Vagina (tissue), 2 donors: ENCODE results near the gene PARP9. TPM values are rescaled to one million over a fixed set of nuclear protein-coding genes. Genes with fewer than 3 reads are reported as not detected.
A peak's percentile ranks its signal among the peaks of the same experiment; 100 is the strongest.

Experiments
- DNase-seq, 2 donors: peaks; one replicate each; pipeline ENCODE4 v3.0.0-alpha.2; 2017; ENCODE audit errors: extremely low spot score in 2 of 2
- H3K27ac ChIP-seq: fragments of 200-600 bp; sonication (generic); one replicate; pipeline ENCODE4 v1.5.1; 2019
- H3K27me3 ChIP-seq: fragments of 200-600 bp; sonication (generic); one replicate; pipeline ENCODE4 v1.5.1; 2019
- H3K36me3 ChIP-seq, 2 donors: fragments of 200-600 bp; sonication (generic); one replicate each; pipeline ENCODE4 v1.5.1; 2017 to 2019
- H3K4me1 ChIP-seq: fragments of 200-600 bp; sonication (generic); one replicate; pipeline ENCODE4 v1.5.1; 2019
- H3K4me3 ChIP-seq, 2 donors: fragments of 200-600 bp; sonication (generic); 1 replicate in 1 of 2; 2 replicates in 1 of 2; pipeline ENCODE4 v1.5.1; 2016 to 2019
- H3K9me3 ChIP-seq: fragments of 200-600 bp; sonication (generic); one replicate; pipeline ENCODE4 v1.5.1; 2019
- POLR2A ChIP-seq, 2 donors: fragments of 450-650 bp; IDR thresholded peaks; one replicate each; pipeline ENCODE4 v1.6.1; 2017; ENCODE audit warnings: antibody characterized with exemption in 2 of 2, mild to moderate bottlenecking in 2 of 2, moderate library complexity in 2 of 2
- POLR2AphosphoS5 ChIP-seq, 2 donors: sonication (generic); formaldehyde crosslinking; IDR thresholded peaks; one replicate each; pipeline ENCODE4 v1.9.0; 2017; ENCODE audit warnings: antibody characterized with exemption in 2 of 2, mild to moderate bottlenecking in 2 of 2, low read depth in 1 of 2; ENCODE audit not compliant: insufficient read depth in 1 of 2
- intact Hi-C: fragments of 100-400 bp; cut with DNase I; formaldehyde crosslinking; loops from one replicate; pipeline ENCODE4 v1.15.1; 2023
- total RNA-seq: library from RNA; depleted of rRNA; stranded (reverse); fragments of >200 nt; gene quantifications from one replicate; pipeline ENCODE4 v1.2.3, GENCODE V29; 2016
- TF ChIP-seq, protein P1 (sequence below), 3 experiments: fragments of 450-650 bp in 2 of 3; fragments of 200-600 bp in 1 of 3; sonication (generic) in 1 of 3; IDR thresholded peaks; one replicate each; pipeline ENCODE4 v1.5.1; 2017 to 2019; ENCODE audit warnings: antibody characterized with exemption in 3 of 3, mild to moderate bottlenecking in 2 of 3, moderate library complexity in 2 of 3

The PARP9 gene
- total RNA-seq = 19.4 TPM

DNA sequence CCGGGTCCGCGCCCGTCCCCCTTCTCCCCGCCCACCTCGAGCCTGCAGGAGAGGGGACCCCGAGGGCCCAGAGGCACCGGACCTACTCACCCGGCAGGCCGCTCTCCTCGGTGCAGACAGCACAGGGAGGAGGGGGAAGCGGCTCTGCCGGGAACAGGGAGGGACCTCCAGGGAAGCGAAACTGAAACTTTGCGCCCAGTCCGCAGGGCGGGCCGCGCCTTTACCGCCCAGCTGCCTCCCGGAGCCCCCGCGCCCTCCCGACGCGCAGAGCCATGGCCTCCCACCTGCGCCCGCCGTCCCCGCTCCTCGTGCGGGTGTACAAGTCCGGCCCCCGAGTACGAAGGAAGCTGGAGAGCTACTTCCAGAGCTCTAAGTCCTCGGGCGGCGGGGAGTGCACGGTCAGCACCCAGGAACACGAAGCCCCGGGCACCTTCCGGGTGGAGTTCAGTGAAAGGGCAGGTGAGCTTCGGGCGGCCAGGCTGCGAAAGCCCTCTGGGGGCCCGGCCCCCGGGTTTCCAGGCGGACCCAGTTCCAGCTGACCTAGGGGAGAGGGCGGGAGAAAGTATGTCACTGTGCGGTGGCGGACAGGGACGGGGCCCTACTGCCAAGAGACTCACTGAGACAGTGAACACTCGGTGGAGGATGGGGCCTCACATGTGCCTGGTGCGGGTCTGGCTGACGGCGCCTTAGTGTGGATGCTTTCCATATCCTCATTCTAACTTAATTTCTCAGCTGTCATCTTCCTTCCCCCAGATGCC lies at the start of gene PARP9, which contains the start of gene DTX3L:
Gene PARP9 (minus strand): TSS at position 146 of the 758 bp plus-strand sequence. CDS start 4,680 bp downstream, outside the sequence.
Gene DTX3L (plus strand): TSS at position 184 of the 758 bp plus-strand sequence. CDS start 89 bp downstream, at position 273.
- no peaks in the 10 kb centered on the region for H3K27me3 ChIP-seq
- peak within 1 kb of the TSS; percentile 97 for H3K27ac ChIP-seq
- peaks cover 0 to 14% of the 10 kb centered on the region in 2 donors for H3K36me3 ChIP-seq
- TF ChIP-seq POLR2AphosphoS5 (IDR thresholded peaks at IDR 0.05; ENCODE audit: insufficient read depth in 1 of 2, low read depth in 1 of 2) (peak in 1 of 2 donors; percentile 94), POLR2A (IDR thresholded peaks at IDR 0.05) (peak in 1 of 2 donors; percentile 7)
- TF ChIP-seq, protein P1, sequence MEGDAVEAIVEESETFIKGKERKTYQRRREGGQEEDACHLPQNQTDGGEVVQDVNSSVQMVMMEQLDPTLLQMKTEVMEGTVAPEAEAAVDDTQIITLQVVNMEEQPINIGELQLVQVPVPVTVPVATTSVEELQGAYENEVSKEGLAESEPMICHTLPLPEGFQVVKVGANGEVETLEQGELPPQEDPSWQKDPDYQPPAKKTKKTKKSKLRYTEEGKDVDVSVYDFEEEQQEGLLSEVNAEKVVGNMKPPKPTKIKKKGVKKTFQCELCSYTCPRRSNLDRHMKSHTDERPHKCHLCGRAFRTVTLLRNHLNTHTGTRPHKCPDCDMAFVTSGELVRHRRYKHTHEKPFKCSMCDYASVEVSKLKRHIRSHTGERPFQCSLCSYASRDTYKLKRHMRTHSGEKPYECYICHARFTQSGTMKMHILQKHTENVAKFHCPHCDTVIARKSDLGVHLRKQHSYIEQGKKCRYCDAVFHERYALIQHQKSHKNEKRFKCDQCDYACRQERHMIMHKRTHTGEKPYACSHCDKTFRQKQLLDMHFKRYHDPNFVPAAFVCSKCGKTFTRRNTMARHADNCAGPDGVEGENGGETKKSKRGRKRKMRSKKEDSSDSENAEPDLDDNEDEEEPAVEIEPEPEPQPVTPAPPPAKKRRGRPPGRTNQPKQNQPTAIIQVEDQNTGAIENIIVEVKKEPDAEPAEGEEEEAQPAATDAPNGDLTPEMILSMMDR (IDR thresholded peaks at IDR 0.05) = no peak
- H3K4me1 ChIP-seq = peaks cover 29% of the 10 kb centered on the region
- H3K9me3 ChIP-seq = no peaks in the 10 kb centered on the region
- no peak for DNase-seq
- intact Hi-C loops = loop anchor here (2.0 kb wide), 1 partner anchor 116 kb away; the partner anchor contains the start of gene PARP14
- H3K4me3 ChIP-seq = peak within 1 kb of the TSS; percentile 90 to 98

DNA sequence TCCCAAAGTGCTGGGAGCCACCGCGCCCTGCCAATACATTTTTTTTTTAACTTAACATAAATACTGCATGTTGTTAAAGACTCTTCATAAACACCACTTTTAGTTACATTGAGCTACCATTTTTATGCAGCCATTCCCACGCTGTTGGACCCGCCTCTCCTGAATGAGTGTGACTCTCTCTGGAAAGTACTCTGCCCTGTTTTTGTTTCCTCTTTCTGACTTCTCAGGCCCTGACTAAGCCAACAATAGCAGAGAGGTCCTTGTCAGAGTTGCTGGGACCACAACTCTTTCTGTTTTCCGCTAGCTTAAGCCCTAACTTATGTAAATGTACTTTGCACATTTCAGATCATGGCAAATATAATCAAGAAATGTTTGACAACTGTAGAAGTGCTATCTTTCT lies 48.6 kb upstream of the PARP9 start:
- TF ChIP-seq, protein P1 (IDR thresholded peaks at IDR 0.05) = no peak
- TF ChIP-seq POLR2AphosphoS5 (IDR thresholded peaks at IDR 0.05; ENCODE audit: insufficient read depth in 1 of 2, low read depth in 1 of 2) (no peak), POLR2A (IDR thresholded peaks at IDR 0.05) (no peak)
- H3K36me3 ChIP-seq = no peaks in the 10 kb centered on the region
- no peaks in the 10 kb centered on the region for H3K9me3 ChIP-seq
- no peak for DNase-seq
- no peaks in the 10 kb centered on the region for H3K4me1 ChIP-seq
- intact Hi-C loops = no loop called here
- no peak overlapping the region for H3K27ac ChIP-seq
- H3K27me3 ChIP-seq = no peaks in the 10 kb centered on the region
- no peak overlapping the region for H3K4me3 ChIP-seq

DNA sequence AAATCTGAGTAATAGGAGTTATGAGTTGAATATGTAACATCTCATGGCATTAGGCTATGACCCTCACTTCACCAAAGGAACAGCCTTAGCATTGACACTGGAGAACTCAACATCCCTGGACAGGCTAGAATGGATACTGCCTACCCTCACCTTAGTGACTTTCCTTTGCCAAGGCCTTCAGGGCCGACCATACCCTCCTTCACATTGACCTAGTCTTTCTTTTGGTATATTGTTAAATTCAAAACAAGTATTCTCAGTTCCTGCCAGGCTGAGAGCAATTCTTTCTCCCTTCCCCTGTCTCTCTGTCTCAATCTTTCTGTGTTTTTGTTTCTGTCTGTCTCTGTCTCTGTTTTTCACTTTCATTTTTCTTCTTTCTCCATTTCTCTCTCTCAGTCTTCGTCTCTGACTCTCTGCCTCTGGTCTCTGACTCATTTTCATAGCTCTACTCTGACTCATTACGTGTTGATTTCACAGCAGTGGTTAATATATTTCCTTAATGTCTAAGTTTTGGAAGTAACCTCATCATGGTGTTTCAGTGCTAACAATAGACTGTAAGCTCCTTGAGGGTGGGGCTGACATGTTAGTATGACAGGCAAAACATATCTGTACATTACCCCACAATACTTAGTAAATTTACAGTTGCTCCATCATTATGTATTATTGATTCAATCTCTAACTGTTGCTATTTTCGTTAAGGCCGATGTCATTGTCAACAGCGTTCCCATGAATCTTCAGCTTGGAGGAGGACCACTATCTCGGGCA lies 45.9 kb upstream of the PARP9 start:
- intact Hi-C loops = no loop called here
- H3K27me3 ChIP-seq = no peaks in the 10 kb centered on the region
- no peaks in the 10 kb centered on the region for H3K9me3 ChIP-seq
- H3K4me3 ChIP-seq = no peak overlapping the region
- H3K36me3 ChIP-seq = no peaks in the 10 kb centered on the region
- TF ChIP-seq POLR2A (IDR thresholded peaks at IDR 0.05) = no peak
- TF ChIP-seq, protein P1 (IDR thresholded peaks at IDR 0.05) = no peak
- TF ChIP-seq POLR2AphosphoS5 (IDR thresholded peaks at IDR 0.05; ENCODE audit: insufficient read depth in 1 of 2, low read depth in 1 of 2) = no peak
- H3K27ac ChIP-seq = no peak overlapping the region
- DNase-seq = no peak
- no peaks in the 10 kb centered on the region for H3K4me1 ChIP-seq

DNA sequence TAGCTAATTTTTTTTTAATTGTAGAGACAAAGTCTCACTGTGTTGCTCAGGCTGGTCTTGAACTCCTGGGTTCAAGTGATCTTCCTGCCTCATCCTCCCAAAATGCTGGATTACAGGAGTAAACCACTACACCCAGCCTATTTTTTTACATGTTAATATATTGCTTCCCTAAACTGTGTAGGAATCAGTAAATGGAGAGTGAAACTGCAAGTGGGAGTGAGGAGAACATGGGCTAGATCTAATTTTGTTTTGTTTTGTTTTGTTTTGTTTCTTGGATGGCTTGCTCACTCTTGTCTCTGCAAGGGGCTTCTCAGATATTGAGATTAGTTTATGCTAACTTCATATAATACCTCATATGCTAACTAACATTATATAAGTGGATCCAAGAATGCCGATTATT lies 44.8 kb upstream of the PARP9 start:
- intact Hi-C loops = no loop called here
- no peaks in the 10 kb centered on the region for H3K27me3 ChIP-seq
- TF ChIP-seq, protein P1 (IDR thresholded peaks at IDR 0.05) = no peak
- TF ChIP-seq POLR2AphosphoS5 (IDR thresholded peaks at IDR 0.05; ENCODE audit: insufficient read depth in 1 of 2, low read depth in 1 of 2) (no peak), POLR2A (IDR thresholded peaks at IDR 0.05) (no peak)
- no peak overlapping the region for H3K4me3 ChIP-seq
- H3K36me3 ChIP-seq = no peaks in the 10 kb centered on the region
- no peaks in the 10 kb centered on the region for H3K4me1 ChIP-seq
- no peak for DNase-seq
- H3K27ac ChIP-seq = no peak overlapping the region
- no peaks in the 10 kb centered on the region for H3K9me3 ChIP-seq
